Measurements from ENCODE around the gene RPTOR.

RPTOR gene

GRCh38 chr17:80588702-80589383 is 44.2 kb downstream of the RPTOR start:
- DNase-seq (ENCODE audit: low read depth, low spot score): no peak
- TF ChIP-seq CTCF (IDR thresholded peaks at IDR 0.05; ENCODE audit: insufficient read depth, low read length, missing control alignments): no peak
- ChIA-PET POLR2A (no interaction called here), CTCF (no interaction called here)
- no peak overlapping the region for H3K4me3 ChIP-seq (ENCODE audit: low read depth, low read length)

- ChIA-PET POLR2A (no interaction called here), CTCF (interaction anchor here (1.1 to 2.9 kb wide), 4 partner anchors 16 to 267 kb away, joined by 3 to 19 read pairs (median 4); no protein-coding TSS in a partner anchor)
- no peak overlapping the region for H3K4me3 ChIP-seq (ENCODE audit: low read depth, low read length)
- no peak for DNase-seq (ENCODE audit: low read depth, low spot score)
- TF ChIP-seq CTCF (IDR thresholded peaks at IDR 0.05; ENCODE audit: insufficient read depth, low read length, missing control alignments): no peak
These were observed 47.1 kb downstream of the RPTOR start for GRCh38 chr17:80591788-80592187.

- no peak for TF ChIP-seq CTCF (IDR thresholded peaks at IDR 0.05; ENCODE audit: insufficient read depth, low read length, missing control alignments)
- H3K4me3 ChIP-seq (ENCODE audit: low read depth, low read length): no peak overlapping the region
- DNase-seq (ENCODE audit: low read depth, low spot score): no peak
- CTCF ChIA-PET: interaction anchor here (1.1 to 2.9 kb wide), 4 partner anchors 17 to 267 kb away, joined by 3 to 19 read pairs (median 4); no protein-coding TSS in a partner anchor
- POLR2A ChIA-PET: no interaction called here
These were observed 47.6 kb downstream of the RPTOR start for GRCh38 chr17:80592243-80592642.

GRCh38 chr17:80593181-80593580 is 48.5 kb downstream of the RPTOR start:
- ChIA-PET POLR2A (no interaction called here), CTCF (interaction anchor here (1.1 to 2.9 kb wide), 2 partner anchors 18 to 166 kb away, joined by 4 to 19 read pairs; no protein-coding TSS in a partner anchor)
- DNase-seq (ENCODE audit: low read depth, low spot score): no peak
- no peak for TF ChIP-seq CTCF (IDR thresholded peaks at IDR 0.05; ENCODE audit: insufficient read depth, low read length, missing control alignments)
- H3K4me3 ChIP-seq (ENCODE audit: low read depth, low read length): no peak overlapping the region

GRCh38 chr17:80594431-80595269 is 50.0 kb downstream of the RPTOR start:
- no peak overlapping the region for H3K4me3 ChIP-seq (ENCODE audit: low read depth, low read length)
- POLR2A ChIA-PET: no interaction called here
- CTCF ChIA-PET: interaction anchor here (0.8 kb wide), 1 partner anchor 19 kb away, joined by 3 read pairs; no protein-coding TSS in a partner anchor
- DNase-seq (ENCODE audit: low read depth, low spot score): no peak
- TF ChIP-seq CTCF (IDR thresholded peaks at IDR 0.05; ENCODE audit: insufficient read depth, low read length, missing control alignments): no peak
